OCI-LY7 (cell line): ENCODE measurements around the gene COL23A1.

Experiments used
- EZH2phosphoT487 ChIP-seq: fragments of 200-600 bp; sonication (generic); IDR thresholded peaks from 2 replicates; pipeline ENCODE4 v1.6.1; 2018; ENCODE audit warnings: low read depth, borderline replicate concordance, mild to moderate bottlenecking, mixed run types, antibody characterized with exemption, low read length, moderate library complexity, mixed read lengths
- TF ChIP-seq, protein P1 (sequence below): fragments of 200-600 bp; sonication (generic); conservative IDR thresholded peaks from 2 replicates; pipeline ENCODE4 v1.5.1; 2014; ENCODE audit warnings: mild to moderate bottlenecking, antibody characterized with exemption, low read length, moderate library complexity, mixed read lengths

DNA sequence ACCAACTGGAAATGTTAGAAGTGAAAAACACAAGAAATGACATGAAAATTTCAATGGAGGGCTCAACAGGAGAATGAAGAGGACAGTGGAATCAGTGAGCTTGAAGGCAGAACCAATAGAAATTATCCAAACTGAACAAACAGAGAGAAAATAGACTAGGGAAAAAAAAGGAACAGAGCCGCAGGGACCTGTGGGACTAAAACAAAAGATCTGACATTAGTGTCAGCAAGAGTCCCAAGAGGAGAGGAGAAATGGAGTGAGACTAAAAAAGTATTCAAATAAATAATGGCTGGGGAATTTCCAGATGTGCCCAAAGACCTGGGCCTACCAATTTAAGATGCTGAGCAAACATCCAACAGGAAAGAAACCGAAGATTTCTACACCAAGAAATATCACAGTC is 182.5 kb downstream of the COL23A1 start:
- TF ChIP-seq EZH2phosphoT487 = no peak
- TF ChIP-seq, protein P1, sequence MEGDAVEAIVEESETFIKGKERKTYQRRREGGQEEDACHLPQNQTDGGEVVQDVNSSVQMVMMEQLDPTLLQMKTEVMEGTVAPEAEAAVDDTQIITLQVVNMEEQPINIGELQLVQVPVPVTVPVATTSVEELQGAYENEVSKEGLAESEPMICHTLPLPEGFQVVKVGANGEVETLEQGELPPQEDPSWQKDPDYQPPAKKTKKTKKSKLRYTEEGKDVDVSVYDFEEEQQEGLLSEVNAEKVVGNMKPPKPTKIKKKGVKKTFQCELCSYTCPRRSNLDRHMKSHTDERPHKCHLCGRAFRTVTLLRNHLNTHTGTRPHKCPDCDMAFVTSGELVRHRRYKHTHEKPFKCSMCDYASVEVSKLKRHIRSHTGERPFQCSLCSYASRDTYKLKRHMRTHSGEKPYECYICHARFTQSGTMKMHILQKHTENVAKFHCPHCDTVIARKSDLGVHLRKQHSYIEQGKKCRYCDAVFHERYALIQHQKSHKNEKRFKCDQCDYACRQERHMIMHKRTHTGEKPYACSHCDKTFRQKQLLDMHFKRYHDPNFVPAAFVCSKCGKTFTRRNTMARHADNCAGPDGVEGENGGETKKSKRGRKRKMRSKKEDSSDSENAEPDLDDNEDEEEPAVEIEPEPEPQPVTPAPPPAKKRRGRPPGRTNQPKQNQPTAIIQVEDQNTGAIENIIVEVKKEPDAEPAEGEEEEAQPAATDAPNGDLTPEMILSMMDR = no peak
